HUES6 (cell line): ENCODE measurements around the gene TAF10.

Experiments used
- H3K27ac ChIP-seq: 2 replicates; pipeline ENCODE4 v1.7.0; 2013; ENCODE audit warnings: low read depth, mild to moderate bottlenecking, low read length, inconsistent platforms
- H3K27me3 ChIP-seq: 2 replicates; pipeline ENCODE4 v1.6.1; 2013; ENCODE audit warnings: low read length; ENCODE audit not compliant: control insufficient read depth, insufficient read depth
- H3K36me3 ChIP-seq: 2 replicates; pipeline ENCODE4 v1.6.1; 2013; ENCODE audit warnings: low read length; ENCODE audit not compliant: control insufficient read depth, insufficient read depth
- H3K4me1 ChIP-seq: 2 replicates; pipeline ENCODE4 v1.6.1; 2013; ENCODE audit warnings: low read length; ENCODE audit not compliant: control insufficient read depth, insufficient read depth
- H3K4me3 ChIP-seq: 2 replicates; pipeline ENCODE4 v1.5.1; 2013; ENCODE audit warnings: low read depth, low read length
- H3K9ac ChIP-seq: one replicate; pipeline ENCODE4 v1.6.1; 2013; ENCODE audit warnings: mild to moderate bottlenecking, low read length
- H3K9me3 ChIP-seq: 2 replicates; pipeline ENCODE4 v1.6.1; 2013; ENCODE audit warnings: low read depth, low read length; ENCODE audit not compliant: control insufficient read depth, insufficient read depth

The TAF10 gene

GRCh38 chr11:6614446-6614845, 2.4 kb upstream of the TAF10 start:
- Histone ChIP-seq H3K27ac (no peak overlapping the region), H3K27me3 (no peaks in the 10 kb centered on the region), H3K36me3 (peaks cover 36% of the 10 kb centered on the region), H3K9me3 (no peaks in the 10 kb centered on the region), H3K4me3 (no peak overlapping the region), H3K9ac (no peak overlapping the region), H3K4me1 (peaks cover 15% of the 10 kb centered on the region)

- H3K27me3 ChIP-seq, result no peaks in the 10 kb centered on the region
- H3K9ac ChIP-seq, result no peak overlapping the region
- no peak overlapping the region for H3K4me3 ChIP-seq
- H3K9me3 ChIP-seq, result no peaks in the 10 kb centered on the region
- peaks cover 45% of the 10 kb centered on the region for H3K36me3 ChIP-seq
- peaks cover 11% of the 10 kb centered on the region; the same call in 1 of the 2 replicates for H3K4me1 ChIP-seq
- no peak overlapping the region for H3K27ac ChIP-seq
Observed at GRCh38 chr11:6613496-6613895, 1.5 kb upstream of the TAF10 start.

GRCh38 chr11:6611963-6612212, 128 bp downstream of the TAF10 start:
- H3K4me1 ChIP-seq, result peaks cover 14% of the 10 kb centered on the region
- peaks cover 56% of the 10 kb centered on the region for H3K36me3 ChIP-seq
- peak overlapping the region; percentile 84 for H3K9ac ChIP-seq
- H3K4me3 ChIP-seq, result peak overlapping the region; percentile 84
- no peaks in the 10 kb centered on the region for H3K27me3 ChIP-seq
- H3K27ac ChIP-seq, result peak overlapping the region; percentile 59; the same call in 1 of the 2 replicates
- H3K9me3 ChIP-seq, result no peaks in the 10 kb centered on the region

DNA sequence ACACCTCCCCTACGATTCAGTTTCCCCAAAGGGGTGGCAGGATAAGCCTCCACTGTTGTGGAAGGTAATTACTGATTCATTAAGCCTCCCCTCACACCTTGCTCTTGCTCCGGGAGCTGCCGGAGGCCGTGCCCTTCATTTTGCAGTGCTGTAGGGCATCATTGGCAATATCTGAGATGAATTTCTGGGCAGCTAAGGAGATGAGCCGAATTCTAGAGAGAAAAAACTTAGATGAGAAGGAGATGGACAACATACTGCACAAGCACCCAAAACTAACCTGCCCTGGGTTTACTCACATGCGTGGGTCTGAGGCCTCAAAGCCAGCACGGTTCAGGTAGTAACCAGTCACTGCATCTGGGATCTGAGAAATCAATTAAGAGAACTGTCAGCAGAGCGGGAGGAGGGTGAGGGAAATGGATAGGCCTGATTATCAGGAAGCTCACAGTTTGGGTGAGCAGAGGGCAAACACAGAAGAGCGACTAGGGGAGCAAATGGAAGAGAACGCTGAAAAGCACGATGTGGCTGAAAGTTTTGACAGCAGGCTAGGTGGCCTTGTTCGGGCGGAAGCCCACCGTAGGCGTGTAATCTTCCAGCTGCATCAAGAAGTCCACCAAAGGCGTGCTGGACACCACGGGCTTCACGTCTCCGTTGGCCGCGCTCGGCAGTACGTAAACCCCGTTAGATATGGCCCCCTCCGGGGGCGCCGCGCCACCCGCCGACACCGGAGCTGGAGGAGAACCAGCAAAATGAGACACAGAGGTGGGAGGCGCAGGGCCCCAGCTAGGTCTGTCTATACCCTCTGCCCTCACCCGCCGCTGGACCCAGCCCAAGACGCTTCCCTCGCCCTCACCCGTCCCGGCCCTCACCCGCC, 689 bp downstream of the TAF10 start:
- H3K9me3 ChIP-seq, result no peaks in the 10 kb centered on the region
- peaks cover 56% of the 10 kb centered on the region for H3K36me3 ChIP-seq
- no peaks in the 10 kb centered on the region for H3K27me3 ChIP-seq
- peak overlapping the region; percentile 84 for H3K4me3 ChIP-seq
- H3K27ac ChIP-seq, result peak overlapping the region; percentile 59; the same call in 1 of the 2 replicates
- H3K9ac ChIP-seq, result peak overlapping the region; percentile 84
- H3K4me1 ChIP-seq, result peaks cover 19% of the 10 kb centered on the region

GRCh38 chr11:6610591-6610990, 1.4 kb downstream of the TAF10 start:
- peaks cover 49% of the 10 kb centered on the region for H3K36me3 ChIP-seq
- no peak overlapping the region for H3K27ac ChIP-seq
- H3K4me1 ChIP-seq, result peaks cover 21% of the 10 kb centered on the region
- H3K27me3 ChIP-seq, result no peaks in the 10 kb centered on the region
- no peak overlapping the region for H3K9ac ChIP-seq
- no peaks in the 10 kb centered on the region for H3K9me3 ChIP-seq
- H3K4me3 ChIP-seq, result 0 out of 2 replicates have a peak overlapping the region, but pooled peaks have one; percentile 84

- Histone ChIP-seq H3K36me3 (peaks cover 41% of the 10 kb centered on the region), H3K4me1 (peaks cover 29% of the 10 kb centered on the region), H3K9ac (no peak overlapping the region), H3K4me3 (no peak overlapping the region), H3K27ac (no peak overlapping the region), H3K27me3 (no peaks in the 10 kb centered on the region), H3K9me3 (no peaks in the 10 kb centered on the region)
Observed at GRCh38 chr11:6609502-6610015, 2.5 kb downstream of the TAF10 start.

- Histone ChIP-seq H3K9ac (no peak overlapping the region), H3K9me3 (no peaks in the 10 kb centered on the region), H3K36me3 (peaks cover 41% of the 10 kb centered on the region), H3K27me3 (no peaks in the 10 kb centered on the region), H3K4me3 (no peak overlapping the region), H3K4me1 (peaks cover 29% of the 10 kb centered on the region), H3K27ac (no peak overlapping the region)
Observed at GRCh38 chr11:6608726-6609501, 3.1 kb downstream of the TAF10 start.

DNA sequence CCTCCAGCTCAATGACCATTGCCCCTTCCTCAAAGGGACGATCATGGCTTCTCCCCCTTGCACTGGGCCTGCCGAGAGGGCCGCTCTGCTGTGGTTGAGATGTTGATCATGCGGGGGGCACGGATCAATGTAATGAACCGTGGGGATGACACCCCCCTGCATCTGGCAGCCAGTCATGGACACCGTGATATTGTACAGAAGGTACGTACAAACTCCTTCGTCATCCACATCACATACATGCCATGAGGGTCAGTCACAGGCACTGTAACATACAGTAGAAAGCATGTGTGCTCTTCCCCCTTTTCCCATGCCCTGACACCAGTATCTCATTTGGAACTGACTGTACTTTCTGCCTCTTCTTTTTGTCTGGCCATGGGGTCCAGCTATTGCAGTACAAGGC, 4.0 kb downstream of the TAF10 start:
- Histone ChIP-seq H3K4me3 (no peak overlapping the region), H3K36me3 (peaks cover 41% of the 10 kb centered on the region), H3K27me3 (no peaks in the 10 kb centered on the region), H3K27ac (no peak overlapping the region), H3K9ac (no peak overlapping the region), H3K4me1 (peaks cover 24% of the 10 kb centered on the region), H3K9me3 (no peaks in the 10 kb centered on the region)

DNA sequence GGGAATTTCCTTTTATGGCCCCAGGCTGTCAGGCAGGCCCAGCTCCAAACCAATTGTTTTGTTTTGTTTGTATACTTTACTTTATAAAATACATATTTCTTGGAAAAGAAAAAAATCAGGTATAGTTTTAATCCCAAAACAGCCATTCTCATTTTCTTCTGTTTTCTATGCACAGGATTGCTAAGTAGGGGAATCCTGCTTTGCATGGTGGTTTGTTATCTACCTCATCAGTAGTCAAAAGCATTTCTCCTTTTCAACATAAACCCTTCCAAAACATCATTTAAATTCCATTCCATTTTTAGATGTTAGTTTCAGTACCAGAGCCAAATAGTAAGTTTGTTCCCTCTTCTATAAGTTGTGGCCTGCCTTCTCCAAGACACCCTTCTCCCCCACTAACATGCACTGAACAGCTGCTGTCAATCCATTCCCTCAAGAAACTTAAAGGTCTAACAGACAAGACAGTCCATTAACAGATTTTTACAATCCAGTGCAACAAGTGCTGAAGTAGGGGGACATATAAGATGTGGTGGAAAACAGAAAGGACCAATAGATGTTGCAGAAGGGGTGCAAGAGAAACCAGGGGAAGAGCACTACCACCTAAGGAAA, 4.7 kb downstream of the TAF10 start:
- H3K9me3 ChIP-seq, result no peaks in the 10 kb centered on the region
- peak overlapping the region; percentile 82 for H3K27ac ChIP-seq
- H3K27me3 ChIP-seq, result no peaks in the 10 kb centered on the region
- peaks cover 41% of the 10 kb centered on the region for H3K36me3 ChIP-seq
- peaks cover 25% of the 10 kb centered on the region for H3K4me1 ChIP-seq
- peak overlapping the region; percentile 55 for H3K9ac ChIP-seq
- no peak overlapping the region for H3K4me3 ChIP-seq

- H3K9ac ChIP-seq, result peak overlapping the region; percentile 60
- H3K4me1 ChIP-seq, result peaks cover 27% of the 10 kb centered on the region
- peak overlapping the region; percentile 28; the same call in 1 of the 2 replicates for H3K4me3 ChIP-seq
- no peaks in the 10 kb centered on the region for H3K9me3 ChIP-seq
- peak overlapping the region; percentile 75 for H3K27ac ChIP-seq
- H3K36me3 ChIP-seq, result peaks cover 43% of the 10 kb centered on the region
- no peaks in the 10 kb centered on the region for H3K27me3 ChIP-seq
Observed at GRCh38 chr11:6606471-6607189, 5.4 kb downstream of the TAF10 start.
